Osteoblast (primary cell): ENCODE measurements around the gene PPP2R5D. TPM values are rescaled to one million over a fixed set of nuclear protein-coding genes. Genes with fewer than 3 reads are reported as not detected.

Experiments
- DNase-seq: peaks from one replicate; pipeline ENCODE4 v3.0.0; 2011; ENCODE audit warnings: low spot score, mixed read lengths; ENCODE audit not compliant: insufficient read length; ENCODE audit errors: missing footprints
- H2AFZ ChIP-seq: 2 replicates; pipeline ENCODE4 v1.6.0; 2011; ENCODE audit warnings: mild to moderate bottlenecking, low read length
- H3K27ac ChIP-seq: 2 replicates; pipeline ENCODE4 v1.5.1; 2011; ENCODE audit warnings: mild to moderate bottlenecking, low read depth, low read length, moderate library complexity
- H3K27me3 ChIP-seq: 2 replicates; pipeline ENCODE4 v1.6.0; 2012; ENCODE audit warnings: mild to moderate bottlenecking, control low read depth, inconsistent platforms, low read length, moderate library complexity; ENCODE audit not compliant: insufficient read depth
- H3K36me3 ChIP-seq: 2 replicates; pipeline ENCODE4 v1.5.1; 2011; ENCODE audit warnings: mild to moderate bottlenecking, low read length, control low read depth, moderate library complexity; ENCODE audit not compliant: insufficient read depth
- H3K4me1 ChIP-seq: 2 replicates; pipeline ENCODE4 v1.5.1; 2011; ENCODE audit warnings: mild to moderate bottlenecking, low read length, control low read depth, moderate library complexity; ENCODE audit not compliant: insufficient read depth
- H3K4me2 ChIP-seq: 2 replicates; pipeline ENCODE4 v1.6.0; 2011; ENCODE audit warnings: mild to moderate bottlenecking, low read length; ENCODE audit not compliant: insufficient read depth
- H3K4me3 ChIP-seq: fragments of 200-600 bp; sonication (generic); 3 replicates; pipeline ENCODE4 v1.5.1; 2012; ENCODE audit warnings: mild to moderate bottlenecking, low read length, inconsistent platforms; ENCODE audit not compliant: insufficient read depth
- H3K79me2 ChIP-seq: 2 replicates; pipeline ENCODE4 v1.6.0; 2012; ENCODE audit warnings: mild to moderate bottlenecking, low read length, control low read depth, inconsistent platforms; ENCODE audit not compliant: insufficient read depth
- H3K9me3 ChIP-seq: 2 replicates; pipeline ENCODE4 v1.5.1; 2011; ENCODE audit warnings: low read depth, low read length, control low read depth
- H4K20me1 ChIP-seq: 2 replicates; pipeline ENCODE4 v1.6.0; 2012; ENCODE audit warnings: mild to moderate bottlenecking, low read length, control low read depth; ENCODE audit not compliant: insufficient read depth
- total RNA-seq: library from RNA; depleted of rRNA; stranded (reverse); fragments of >200 nt; gene quantifications from 2 replicates; pipeline ENCODE4 v1.2.3, GENCODE V29; 2012
- TF ChIP-seq, protein P1 (sequence below): IDR thresholded peaks from 2 replicates; pipeline ENCODE4 v1.5.1; 2011; ENCODE audit warnings: mild to moderate bottlenecking, low read depth, low read length, moderate library complexity; ENCODE audit errors: extremely low read depth

The PPP2R5D gene
- total RNA-seq, 1 donor, result 30.8 TPM

DNA sequence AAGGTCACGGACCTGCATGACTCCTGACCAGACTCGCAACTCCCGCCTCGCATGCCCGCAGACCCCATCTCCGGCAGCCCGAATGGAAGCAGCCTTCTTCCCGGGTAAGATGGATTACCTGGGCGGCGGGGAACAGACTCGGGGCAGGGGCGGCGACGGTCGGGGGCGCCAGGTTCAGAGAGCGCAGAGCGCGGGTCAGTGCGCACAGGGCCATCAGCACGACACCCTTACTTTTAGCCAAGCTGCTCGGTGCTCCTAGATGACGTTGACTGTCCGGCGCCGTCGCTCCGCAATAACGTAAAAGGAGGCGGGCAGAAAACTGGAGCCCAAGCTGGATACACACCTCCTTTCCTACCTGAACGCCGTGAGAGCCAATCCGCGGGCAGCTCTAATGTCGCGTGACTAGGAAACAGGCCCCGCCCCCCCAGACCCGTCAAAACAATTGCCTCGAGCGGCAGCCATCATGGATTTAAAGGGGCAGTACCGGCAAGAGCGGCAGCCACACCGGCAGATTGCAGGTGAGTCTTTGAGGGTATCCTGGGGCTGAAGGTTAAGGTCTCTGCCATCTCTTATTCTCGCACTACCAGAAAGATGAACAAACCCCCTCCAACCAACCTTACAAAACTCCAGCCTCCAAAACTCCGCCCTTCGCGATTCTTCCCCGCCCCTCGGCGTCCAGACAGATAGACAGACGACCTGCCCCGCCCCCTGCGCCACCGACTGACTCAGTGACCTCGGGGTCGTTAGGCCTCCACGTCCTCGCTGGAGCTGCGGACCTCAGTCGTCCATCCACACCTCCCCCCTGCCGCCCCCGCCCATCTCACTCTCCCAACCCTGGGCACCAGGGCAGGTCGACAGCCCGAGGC lies 75.0 kb downstream of the PPP2R5D start, which contains the start of the genes KLC4 and MRPL2:
TSS of gene KLC4 (plus strand) at position 464 of the 866 bp plus-strand sequence. CDS start 1,705 bp downstream, outside the sequence.
TSS of gene MRPL2 (minus strand) at position 267 of the 866 bp plus-strand sequence. CDS start at position 214, 53 bp downstream.
- H2AFZ ChIP-seq, result peak within 1 kb of the TSS; percentile 87
- H3K4me3 ChIP-seq, result peak within 1 kb of the TSS; percentile 96
- peak; percentile 100 for DNase-seq
- H3K4me1 ChIP-seq, result peaks cover 18% of the 10 kb centered on the region
- peak within 1 kb of the TSS; percentile 93 for H3K4me2 ChIP-seq
- peaks cover 22% of the 10 kb centered on the region for H3K79me2 ChIP-seq
- no peaks in the 10 kb centered on the region for H4K20me1 ChIP-seq
- TF ChIP-seq, protein P1, sequence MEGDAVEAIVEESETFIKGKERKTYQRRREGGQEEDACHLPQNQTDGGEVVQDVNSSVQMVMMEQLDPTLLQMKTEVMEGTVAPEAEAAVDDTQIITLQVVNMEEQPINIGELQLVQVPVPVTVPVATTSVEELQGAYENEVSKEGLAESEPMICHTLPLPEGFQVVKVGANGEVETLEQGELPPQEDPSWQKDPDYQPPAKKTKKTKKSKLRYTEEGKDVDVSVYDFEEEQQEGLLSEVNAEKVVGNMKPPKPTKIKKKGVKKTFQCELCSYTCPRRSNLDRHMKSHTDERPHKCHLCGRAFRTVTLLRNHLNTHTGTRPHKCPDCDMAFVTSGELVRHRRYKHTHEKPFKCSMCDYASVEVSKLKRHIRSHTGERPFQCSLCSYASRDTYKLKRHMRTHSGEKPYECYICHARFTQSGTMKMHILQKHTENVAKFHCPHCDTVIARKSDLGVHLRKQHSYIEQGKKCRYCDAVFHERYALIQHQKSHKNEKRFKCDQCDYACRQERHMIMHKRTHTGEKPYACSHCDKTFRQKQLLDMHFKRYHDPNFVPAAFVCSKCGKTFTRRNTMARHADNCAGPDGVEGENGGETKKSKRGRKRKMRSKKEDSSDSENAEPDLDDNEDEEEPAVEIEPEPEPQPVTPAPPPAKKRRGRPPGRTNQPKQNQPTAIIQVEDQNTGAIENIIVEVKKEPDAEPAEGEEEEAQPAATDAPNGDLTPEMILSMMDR, result no peak
- no peaks in the 10 kb centered on the region for H3K9me3 ChIP-seq
- peak within 1 kb of the TSS; percentile 85 for H3K27ac ChIP-seq
- H3K36me3 ChIP-seq, result peaks cover 12% of the 10 kb centered on the region
- H3K27me3 ChIP-seq, result no peaks in the 10 kb centered on the region

DNA sequence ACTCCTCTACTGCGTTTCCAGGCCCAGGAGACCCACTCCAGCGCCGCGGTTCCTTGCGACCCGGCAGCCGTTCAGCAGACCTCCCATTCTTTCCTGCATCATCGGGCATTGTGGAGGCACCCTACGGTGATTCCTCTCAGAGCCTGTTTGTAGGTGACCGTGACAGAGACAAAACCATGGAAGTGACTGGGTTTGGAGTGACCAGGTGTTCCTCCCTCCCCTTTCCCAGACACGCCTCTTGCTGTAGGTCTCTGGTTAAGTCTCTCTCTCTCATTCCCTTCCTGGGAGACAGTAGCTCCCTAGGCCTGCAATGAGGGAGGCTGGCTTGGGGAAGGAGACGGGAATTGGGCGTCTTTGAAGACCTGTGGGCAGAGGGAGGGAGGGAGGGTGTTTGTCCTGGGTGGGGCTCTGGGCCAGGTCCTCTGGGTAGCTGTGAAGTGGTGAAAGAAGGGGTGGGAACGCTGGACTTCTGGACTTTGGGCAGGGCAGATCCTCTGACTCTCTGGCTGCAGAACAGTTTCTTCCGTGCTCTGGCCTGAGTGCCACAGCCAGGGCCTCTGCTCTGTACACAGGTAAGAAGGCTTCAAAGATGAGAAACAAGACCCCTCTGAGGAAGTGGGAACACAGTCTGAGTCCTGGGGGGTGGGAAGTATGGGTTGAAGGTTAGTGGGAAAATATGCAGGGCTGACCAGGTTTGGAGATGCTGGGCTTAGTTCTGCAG lies 75.8 kb downstream of the PPP2R5D start:
- peak overlapping the region; percentile 85 for H3K27ac ChIP-seq
- peaks cover 12% of the 10 kb centered on the region for H3K36me3 ChIP-seq
- H3K79me2 ChIP-seq, result peaks cover 22% of the 10 kb centered on the region
- TF ChIP-seq, protein P1, result no peak
- H3K4me1 ChIP-seq, result peaks cover 18% of the 10 kb centered on the region
- H2AFZ ChIP-seq, result peak overlapping the region; percentile 87
- DNase-seq, result peak; percentile 46
- no peaks in the 10 kb centered on the region for H3K27me3 ChIP-seq
- peak overlapping the region; percentile 96 for H3K4me3 ChIP-seq
- no peaks in the 10 kb centered on the region for H4K20me1 ChIP-seq
- H3K4me2 ChIP-seq, result peak overlapping the region; percentile 93
- no peaks in the 10 kb centered on the region for H3K9me3 ChIP-seq

DNA sequence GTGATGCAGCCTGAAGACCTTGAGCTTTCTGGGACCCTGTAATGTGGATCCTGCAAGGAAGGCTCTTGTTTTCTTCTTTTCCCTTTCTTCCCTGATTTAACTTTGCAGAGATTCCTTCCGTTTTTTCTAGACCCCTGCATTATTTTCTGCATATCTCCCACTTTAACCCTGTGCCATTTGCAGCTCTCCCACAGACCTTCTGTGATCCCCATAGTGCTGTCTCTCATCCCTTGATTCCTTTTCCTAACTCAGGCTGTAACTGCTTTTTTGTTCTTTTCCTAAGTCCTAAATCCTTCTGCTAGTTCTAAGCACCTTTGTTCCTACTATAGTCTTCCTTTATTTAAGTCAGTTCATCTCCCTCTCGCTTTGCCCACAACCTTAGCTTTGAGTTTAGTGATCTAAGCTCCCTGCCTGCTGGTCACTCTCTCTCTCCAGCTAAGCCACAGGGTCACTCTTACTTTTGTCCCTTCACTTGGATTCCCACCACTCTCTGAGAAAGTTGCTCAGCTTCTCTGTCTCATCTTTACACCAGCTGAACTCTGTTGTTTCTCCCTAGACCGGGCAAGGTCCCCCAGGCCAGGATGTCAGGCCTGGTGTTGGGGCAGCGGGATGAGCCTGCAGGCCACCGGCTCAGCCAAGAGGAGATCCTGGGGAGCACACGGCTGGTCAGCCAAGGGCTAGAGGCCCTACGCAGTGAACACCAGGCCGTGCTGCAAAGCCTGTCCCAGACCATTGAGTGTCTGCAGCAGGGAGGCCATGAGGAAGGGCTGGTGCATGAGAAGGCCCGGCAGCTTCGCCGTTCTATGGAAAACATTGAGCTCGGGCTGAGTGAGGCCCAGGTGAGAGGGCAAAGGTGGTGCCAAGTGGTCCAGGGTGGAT lies 76.6 kb downstream of the PPP2R5D start:
- no peaks in the 10 kb centered on the region for H4K20me1 ChIP-seq
- DNase-seq, result no peak
- TF ChIP-seq, protein P1, result no peak
- no peaks in the 10 kb centered on the region for H3K9me3 ChIP-seq
- no peak overlapping the region for H3K27ac ChIP-seq
- no peaks in the 10 kb centered on the region for H3K27me3 ChIP-seq
- H3K4me1 ChIP-seq, result peaks cover 18% of the 10 kb centered on the region
- peaks cover 11% of the 10 kb centered on the region for H3K36me3 ChIP-seq
- peaks cover 22% of the 10 kb centered on the region for H3K79me2 ChIP-seq
- H3K4me2 ChIP-seq, result peak overlapping the region; percentile 93
- H3K4me3 ChIP-seq, result no peak overlapping the region
- no peak overlapping the region for H2AFZ ChIP-seq
